Uterus (tissue), 2 donors: ENCODE results near the gene CT45A5.
"Not testable (repeated sequence)": the region's sequence is repeated elsewhere in the genome, so short reads cannot be mapped to it uniquely, and the experiment has no call there.

Experiments used
- CTCF ChIP-seq, 4 experiments: fragments of 200-600 bp in 2 of 4; fragments of 450-650 bp in 2 of 4; sonication (generic) in 2 of 4; IDR thresholded peaks; one replicate each; pipeline ENCODE4 v1.5.1; 2016 to 2019; ENCODE audit warnings: antibody characterized with exemption in 4 of 4, mild to moderate bottlenecking in 2 of 4, moderate library complexity in 1 of 4
- POLR2A ChIP-seq, 2 donors: fragments of 450-650 bp; IDR thresholded peaks; one replicate each; pipeline ENCODE4 v1.6.1; 2016; ENCODE audit warnings: antibody characterized with exemption in 2 of 2, mild to moderate bottlenecking in 1 of 2, moderate library complexity in 1 of 2

DNA sequence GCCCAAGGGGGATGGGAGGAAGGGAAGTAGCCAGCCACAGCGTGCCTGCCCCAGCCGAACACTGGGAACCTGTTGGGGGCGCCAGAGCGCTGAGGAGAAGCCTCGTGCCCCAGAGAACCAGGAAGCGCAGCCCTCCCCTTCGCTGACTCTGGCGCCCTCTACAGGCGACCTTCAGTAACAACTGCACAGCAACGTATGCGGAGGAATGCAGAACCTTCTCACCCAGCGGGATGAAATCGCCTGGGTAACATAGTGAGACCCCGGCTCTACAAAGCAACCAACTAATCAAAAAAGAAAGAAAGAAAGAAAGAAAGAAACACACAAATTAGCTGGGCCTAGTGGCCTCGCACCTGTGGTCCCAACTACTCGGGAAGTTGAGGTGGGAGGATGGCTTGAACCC lies 17.4 kb upstream of the CT45A5 start, which contains the start of gene CT45A6:
- not testable (repeated sequence) for TF ChIP-seq CTCF, POLR2A (IDR thresholded peaks at IDR 0.05)
